ENCODE data around the gene CLCN4. TPM values are rescaled to one million over a fixed set of nuclear protein-coding genes. Genes with fewer than 3 reads are reported as not detected.

The CLCN4 gene
- total RNA-seq, 1 donor: 0.84 TPM

- H3K4me1 ChIP-seq (ENCODE audit: insufficient read depth, low read length): no peaks in the 10 kb centered on the region
- H3K4me3 ChIP-seq (ENCODE audit: low read length): no peak overlapping the region
- H3K27me3 ChIP-seq (ENCODE audit: insufficient read depth, low read length): no peaks in the 10 kb centered on the region
- H3K9me3 ChIP-seq (ENCODE audit: low read depth, low read length): no peaks in the 10 kb centered on the region
Observed at GRCh38 chrX:10245886-10246285, 89.1 kb downstream of the CLCN4 start.

GRCh38 chrX:10246297-10246696, 89.5 kb downstream of the CLCN4 start:
- no peaks in the 10 kb centered on the region for H3K27me3 ChIP-seq (ENCODE audit: insufficient read depth, low read length)
- H3K9me3 ChIP-seq (ENCODE audit: low read depth, low read length): no peaks in the 10 kb centered on the region
- no peaks in the 10 kb centered on the region for H3K4me1 ChIP-seq (ENCODE audit: insufficient read depth, low read length)
- no peak overlapping the region for H3K4me3 ChIP-seq (ENCODE audit: low read length)

- Histone ChIP-seq H3K4me3 (ENCODE audit: low read length) (no peak overlapping the region), H3K27me3 (ENCODE audit: insufficient read depth, low read length) (no peaks in the 10 kb centered on the region), H3K9me3 (ENCODE audit: low read depth, low read length) (no peaks in the 10 kb centered on the region), H3K4me1 (ENCODE audit: insufficient read depth, low read length) (no peaks in the 10 kb centered on the region)
Observed at GRCh38 chrX:10246846-10247245, 90.1 kb downstream of the CLCN4 start.

- Histone ChIP-seq H3K9me3 (ENCODE audit: low read depth, low read length) (no peaks in the 10 kb centered on the region), H3K27me3 (ENCODE audit: insufficient read depth, low read length) (no peaks in the 10 kb centered on the region), H3K4me1 (ENCODE audit: insufficient read depth, low read length) (no peaks in the 10 kb centered on the region), H3K4me3 (ENCODE audit: low read length) (no peak overlapping the region)
Observed at GRCh38 chrX:10254739-10255138, 98.0 kb downstream of the CLCN4 start.

GRCh38 chrX:10259716-10260115, 102.9 kb downstream of the CLCN4 start:
- no peaks in the 10 kb centered on the region for H3K4me1 ChIP-seq (ENCODE audit: insufficient read depth, low read length)
- no peak overlapping the region for H3K4me3 ChIP-seq (ENCODE audit: low read length)
- H3K9me3 ChIP-seq (ENCODE audit: low read depth, low read length): no peaks in the 10 kb centered on the region
- no peaks in the 10 kb centered on the region for H3K27me3 ChIP-seq (ENCODE audit: insufficient read depth, low read length)

- H3K4me1 ChIP-seq (ENCODE audit: insufficient read depth, low read length): no peaks in the 10 kb centered on the region
- H3K9me3 ChIP-seq (ENCODE audit: low read depth, low read length): no peaks in the 10 kb centered on the region
- H3K27me3 ChIP-seq (ENCODE audit: insufficient read depth, low read length): no peaks in the 10 kb centered on the region
- H3K4me3 ChIP-seq (ENCODE audit: low read length): no peak overlapping the region
Observed at GRCh38 chrX:10265775-10266174, 109.0 kb downstream of the CLCN4 start.

GRCh38 chrX:10278716-10279115, 121.9 kb downstream of the CLCN4 start:
- Histone ChIP-seq H3K27me3 (ENCODE audit: insufficient read depth, low read length) (no peaks in the 10 kb centered on the region), H3K9me3 (ENCODE audit: low read depth, low read length) (no peaks in the 10 kb centered on the region), H3K4me1 (ENCODE audit: insufficient read depth, low read length) (no peaks in the 10 kb centered on the region), H3K4me3 (ENCODE audit: low read length) (no peak overlapping the region)

- Histone ChIP-seq H3K9me3 (ENCODE audit: low read depth, low read length) (no peaks in the 10 kb centered on the region), H3K4me1 (ENCODE audit: insufficient read depth, low read length) (no peaks in the 10 kb centered on the region), H3K4me3 (ENCODE audit: low read length) (no peak overlapping the region), H3K27me3 (ENCODE audit: insufficient read depth, low read length) (no peaks in the 10 kb centered on the region)
Observed at GRCh38 chrX:10280071-10280470, 123.3 kb downstream of the CLCN4 start.

- Histone ChIP-seq H3K27me3 (ENCODE audit: insufficient read depth, low read length) (no peaks in the 10 kb centered on the region), H3K4me1 (ENCODE audit: insufficient read depth, low read length) (no peaks in the 10 kb centered on the region), H3K9me3 (ENCODE audit: low read depth, low read length) (no peaks in the 10 kb centered on the region), H3K4me3 (ENCODE audit: low read length) (no peak overlapping the region)
Observed at GRCh38 chrX:10282490-10282889, 125.7 kb downstream of the CLCN4 start.

- no peaks in the 10 kb centered on the region for H3K4me1 ChIP-seq (ENCODE audit: insufficient read depth, low read length)
- no peaks in the 10 kb centered on the region for H3K27me3 ChIP-seq (ENCODE audit: insufficient read depth, low read length)
- no peaks in the 10 kb centered on the region for H3K9me3 ChIP-seq (ENCODE audit: low read depth, low read length)
- no peak overlapping the region for H3K4me3 ChIP-seq (ENCODE audit: low read length)
Observed at GRCh38 chrX:10286195-10286594, 129.4 kb downstream of the CLCN4 start.

Other genes starting within 250 kb of the CLCN4 start
- not detected for gene CLDN34, start 189.6 kb upstream of the CLCN4 start, total RNA-seq